ENCODE data around the gene DNAH2. TPM values are rescaled to one million over a fixed set of nuclear protein-coding genes. Genes with fewer than 3 reads are reported as not detected.
A peak's percentile ranks its signal among the peaks of the same experiment; 100 is the strongest.

Gene DNAH2
- 0.02 TPM for polyA plus RNA-seq (2013, experiment 1 of 2; ENCODE audit: insufficient read length)
- polyA plus RNA-seq (2013, experiment 2 of 2; ENCODE audit: insufficient read length), result 0.05 TPM

- peak; percentile 94 for DNase-seq
Observed at GRCh38 chr17:7716901-7717755, at the start of gene DNAH2. DNAH2 (plus strand) TSS chr17:7717744; CDS start chr17:7719735, 1,991 bp downstream.

- DNase-seq, result no peak
Observed at GRCh38 chr17:7668482-7668881, 49.1 kb upstream of the DNAH2 start.

GRCh38 chr17:7673239-7673638, 44.3 kb upstream of the DNAH2 start:
- no peak for DNase-seq

GRCh38 chr17:7674934-7675333, 42.6 kb upstream of the DNAH2 start:
- DNase-seq, result no peak

- no peak for DNase-seq
Observed at GRCh38 chr17:7676533-7676932, 41.0 kb upstream of the DNAH2 start.

GRCh38 chr17:7677388-7678067, 40.0 kb upstream of the DNAH2 start:
- DNase-seq, result no peak

- DNase-seq, result no peak
Observed at GRCh38 chr17:7684851-7685532, 32.6 kb upstream of the DNAH2 start.

GRCh38 chr17:7685533-7686221, 31.9 kb upstream of the DNAH2 start:
- DNase-seq, result peak; percentile 93

- peak; percentile 88 for DNase-seq
Observed at GRCh38 chr17:7686222-7687071, 31.1 kb upstream of the DNAH2 start.

GRCh38 chr17:7687072-7687907, 30.3 kb upstream of the DNAH2 start, which contains the start of gene TP53:
TP53 (minus strand) TSS chr17:7687490; CDS start chr17:7676594, 10,896 bp downstream.
- DNase-seq, result peak; percentile 93

- DNase-seq, result peak; percentile 99
Observed at GRCh38 chr17:7687908-7688807, 29.4 kb upstream of the DNAH2 start, which contains the start of gene WRAP53. WRAP53 (plus strand) TSS chr17:7688477; CDS start chr17:7688649, 172 bp downstream.

GRCh38 chr17:7688808-7689316, 28.7 kb upstream of the DNAH2 start:
- DNase-seq, result no peak

- DNase-seq, result no peak
Observed at GRCh38 chr17:7695586-7695985, 22.0 kb upstream of the DNAH2 start.

- no peak for DNase-seq
Observed at GRCh38 chr17:7697828-7698588, 19.5 kb upstream of the DNAH2 start.

GRCh38 chr17:7700510-7700909, 17.0 kb upstream of the DNAH2 start:
- no peak for DNase-seq

GRCh38 chr17:7701681-7702080, 15.9 kb upstream of the DNAH2 start:
- no peak for DNase-seq

- DNase-seq, result no peak
Observed at GRCh38 chr17:7702776-7703175, 14.8 kb upstream of the DNAH2 start.
